GM23248 (cell line): ENCODE results near the gene ISCA1.

Source experiments
- EZH2 ChIP-seq: fragments of 200-600 bp; sonication (generic); IDR thresholded peaks from 2 replicates; pipeline ENCODE4 v1.6.1; 2018; ENCODE audit warnings: antibody characterized with exemption, mild to moderate bottlenecking; ENCODE audit not compliant: insufficient read depth, poor library complexity, severe bottlenecking
- EZH2phosphoT487 ChIP-seq: fragments of 200-600 bp; sonication (generic); IDR thresholded peaks from 2 replicates; pipeline ENCODE4 v1.6.1; 2018; ENCODE audit warnings: antibody characterized with exemption, moderate library complexity, mild to moderate bottlenecking, low read depth; ENCODE audit not compliant: insufficient read depth

DNA sequence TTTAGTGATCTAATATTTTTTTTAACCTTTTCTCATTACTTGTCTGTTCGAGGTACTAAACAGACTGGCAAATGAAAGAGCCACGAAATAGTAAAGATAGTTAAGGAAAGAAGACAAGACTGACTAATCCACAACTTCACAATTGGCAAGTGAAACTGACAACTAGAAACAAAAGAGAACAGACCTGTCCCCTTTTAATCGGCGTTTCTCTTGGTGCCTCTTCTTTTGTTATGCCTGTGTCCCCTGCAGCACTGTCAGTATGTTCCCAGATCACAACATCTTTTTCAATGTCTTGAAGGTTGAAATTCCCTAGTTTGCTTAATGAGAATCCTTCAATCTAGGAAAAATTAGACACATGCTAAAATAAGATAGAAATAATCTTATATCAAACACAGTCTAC lies 45.8 kb upstream of the ISCA1 start:
- TF ChIP-seq EZH2 (no peak), EZH2phosphoT487 (no peak)
